Measurements from ENCODE around the gene ABCA7.

The ABCA7 gene

GRCh38 chr19:1039646-1040475 is at the start of gene ABCA7:
Gene ABCA7, plus strand, starts transcription at chr19:1040107. Its CDS starts 1,255 bp downstream, at chr19:1041362.
- DNase-seq (ENCODE audit: low read depth in 3 of 3), result peak; percentile 98 to 100 (median 98)

- no peak for DNase-seq (ENCODE audit: low read depth in 3 of 3)
These were observed 49.8 kb upstream of the ABCA7 start for GRCh38 chr19:990119-990571.

GRCh38 chr19:990746-991145 is 49.2 kb upstream of the ABCA7 start:
- no peak for DNase-seq (ENCODE audit: low read depth in 3 of 3)

GRCh38 chr19:991174-991931 is 48.6 kb upstream of the ABCA7 start:
- DNase-seq (ENCODE audit: low read depth in 3 of 3), result peak; percentile 64 to 82 (median 71)

- DNase-seq (ENCODE audit: low read depth in 3 of 3), result no peak
These were observed 47.8 kb upstream of the ABCA7 start for GRCh38 chr19:991932-992669.

GRCh38 chr19:992670-993055 is 47.2 kb upstream of the ABCA7 start:
- no peak for DNase-seq (ENCODE audit: low read depth in 3 of 3)

- DNase-seq (ENCODE audit: low read depth in 3 of 3), result no peak
These were observed 46.5 kb upstream of the ABCA7 start for GRCh38 chr19:993361-993830.

- no peak for DNase-seq (ENCODE audit: low read depth in 3 of 3)
These were observed 46.0 kb upstream of the ABCA7 start for GRCh38 chr19:993831-994393.

GRCh38 chr19:994516-994915 is 45.4 kb upstream of the ABCA7 start:
- DNase-seq (ENCODE audit: low read depth in 3 of 3), result no peak

- DNase-seq (ENCODE audit: low read depth in 3 of 3), result no peak
These were observed 44.7 kb upstream of the ABCA7 start for GRCh38 chr19:995051-995827.

GRCh38 chr19:996051-996838 is 43.7 kb upstream of the ABCA7 start:
- peak; percentile 37 to 60 (median 40) for DNase-seq (ENCODE audit: low read depth in 3 of 3)

GRCh38 chr19:998064-998463 is 41.8 kb upstream of the ABCA7 start:
- DNase-seq (ENCODE audit: low read depth in 3 of 3), result no peak

GRCh38 chr19:999379-999719 is 40.6 kb upstream of the ABCA7 start:
- DNase-seq (ENCODE audit: low read depth in 3 of 3), result no peak

- DNase-seq (ENCODE audit: low read depth in 3 of 3), result peak; percentile 56 to 78 (median 58)
These were observed 39.8 kb upstream of the ABCA7 start, which contains the start of gene GRIN3B for GRCh38 chr19:1000095-1000494. Gene GRIN3B, plus strand, starts transcription at chr19:1000419. Its CDS starts 19 bp downstream, at chr19:1000438.

GRCh38 chr19:1000591-1001537 is 39.0 kb upstream of the ABCA7 start:
- DNase-seq (ENCODE audit: low read depth in 3 of 3), result no peak

GRCh38 chr19:1001538-1002166 is 38.3 kb upstream of the ABCA7 start:
- DNase-seq (ENCODE audit: low read depth in 3 of 3), result peak in 2 of 3 donors; percentile 53 to 64

GRCh38 chr19:1002600-1002999 is 37.3 kb upstream of the ABCA7 start:
- no peak for DNase-seq (ENCODE audit: low read depth in 3 of 3)

GRCh38 chr19:1003283-1003682 is 36.6 kb upstream of the ABCA7 start:
- DNase-seq (ENCODE audit: low read depth in 3 of 3), result no peak

All from stimulated activated CD4-positive, alpha-beta T cell treated with anti-CD3 and anti-CD28 coated beads, TNF-alpha, amount 100 ng/mL, for 48 hours (primary cell).